Peyer's patch (tissue), 4 donors: ENCODE data around the gene TRIP6.

Source experiments
- CTCF ChIP-seq, 6 experiments: fragments of 450-650 bp in 4 of 6; fragments of 200-600 bp in 2 of 6; sonication (generic) in 1 of 6; IDR thresholded peaks; one replicate each; pipeline ENCODE4 v1.5.1; 2017 to 2019; ENCODE audit warnings: antibody characterized with exemption in 6 of 6, mild to moderate bottlenecking in 3 of 6, moderate library complexity in 1 of 6
- POLR2A ChIP-seq, 2 donors: fragments of 450-650 bp; IDR thresholded peaks; one replicate each; pipeline ENCODE4 v1.5.1; 2017; ENCODE audit warnings: antibody characterized with exemption in 2 of 2, mild to moderate bottlenecking in 2 of 2, moderate library complexity in 2 of 2

- TF ChIP-seq CTCF (IDR thresholded peaks at IDR 0.05), result no peak
- no peak for TF ChIP-seq POLR2A (IDR thresholded peaks at IDR 0.05)
Observed at GRCh38 chr7:100839361-100839760, 27.8 kb upstream of the TRIP6 start.
